ENCODE measurements around the gene AKR1D1. TPM values are rescaled to one million over a fixed set of nuclear protein-coding genes. Genes with fewer than 3 reads are reported as not detected.
A peak's percentile ranks its signal among the peaks of the same experiment; 100 is the strongest.

AKR1D1 gene
- total RNA-seq, 1 donor, result not detected

GRCh38 chr7:138154661-138155060 lies 78.4 kb downstream of the AKR1D1 start:
- Histone ChIP-seq H3K4me3 (ENCODE audit: insufficient read depth, low read length) (no peak overlapping the region), H2AFZ (ENCODE audit: low read length) (no peak overlapping the region), H3K27me3 (ENCODE audit: insufficient read depth, low read length) (no peaks in the 10 kb centered on the region), H3K4me2 (ENCODE audit: insufficient read depth, low read length) (no peak overlapping the region), H4K20me1 (ENCODE audit: insufficient read depth, low read length) (no peaks in the 10 kb centered on the region), H3K36me3 (ENCODE audit: insufficient read depth, low read length) (no peaks in the 10 kb centered on the region), H3K79me2 (ENCODE audit: insufficient read depth, low read length) (no peaks in the 10 kb centered on the region), H3K4me1 (ENCODE audit: insufficient read depth, low read length) (no peaks in the 10 kb centered on the region), H3K27ac (ENCODE audit: low read depth, low read length) (no peak overlapping the region), H3K9me3 (ENCODE audit: low read depth, low read length) (no peaks in the 10 kb centered on the region)
- no peak for TF ChIP-seq CTCF (IDR thresholded peaks at IDR 0.05; ENCODE audit: extremely low read depth, low read depth, low read length)
- DNase-seq (ENCODE audit: insufficient read length, low spot score, missing footprints), result no peak

GRCh38 chr7:138157702-138158101 lies 81.4 kb downstream of the AKR1D1 start:
- Histone ChIP-seq H2AFZ (ENCODE audit: low read length) (no peak overlapping the region), H3K27me3 (ENCODE audit: insufficient read depth, low read length) (no peaks in the 10 kb centered on the region), H3K79me2 (ENCODE audit: insufficient read depth, low read length) (no peaks in the 10 kb centered on the region), H3K27ac (ENCODE audit: low read depth, low read length) (no peak overlapping the region), H4K20me1 (ENCODE audit: insufficient read depth, low read length) (no peaks in the 10 kb centered on the region), H3K9me3 (ENCODE audit: low read depth, low read length) (no peaks in the 10 kb centered on the region), H3K4me1 (ENCODE audit: insufficient read depth, low read length) (no peaks in the 10 kb centered on the region), H3K4me3 (ENCODE audit: insufficient read depth, low read length) (no peak overlapping the region), H3K4me2 (ENCODE audit: insufficient read depth, low read length) (no peak overlapping the region), H3K36me3 (ENCODE audit: insufficient read depth, low read length) (no peaks in the 10 kb centered on the region)
- no peak for DNase-seq (ENCODE audit: insufficient read length, low spot score, missing footprints)
- no peak for TF ChIP-seq CTCF (IDR thresholded peaks at IDR 0.05; ENCODE audit: extremely low read depth, low read depth, low read length)

- no peak for TF ChIP-seq CTCF (IDR thresholded peaks at IDR 0.05; ENCODE audit: extremely low read depth, low read depth, low read length)
- no peak overlapping the region for H2AFZ ChIP-seq (ENCODE audit: low read length)
- H3K27me3 ChIP-seq (ENCODE audit: insufficient read depth, low read length), result no peaks in the 10 kb centered on the region
- no peaks in the 10 kb centered on the region for H3K79me2 ChIP-seq (ENCODE audit: insufficient read depth, low read length)
- DNase-seq (ENCODE audit: insufficient read length, low spot score, missing footprints), result no peak
- H3K4me3 ChIP-seq (ENCODE audit: insufficient read depth, low read length), result no peak overlapping the region
- H3K36me3 ChIP-seq (ENCODE audit: insufficient read depth, low read length), result no peaks in the 10 kb centered on the region
- no peaks in the 10 kb centered on the region for H4K20me1 ChIP-seq (ENCODE audit: insufficient read depth, low read length)
- no peaks in the 10 kb centered on the region for H3K9me3 ChIP-seq (ENCODE audit: low read depth, low read length)
- H3K4me1 ChIP-seq (ENCODE audit: insufficient read depth, low read length), result no peaks in the 10 kb centered on the region
- no peak overlapping the region for H3K27ac ChIP-seq (ENCODE audit: low read depth, low read length)
- H3K4me2 ChIP-seq (ENCODE audit: insufficient read depth, low read length), result no peak overlapping the region
These were observed 82.7 kb downstream of the AKR1D1 start for GRCh38 chr7:138158739-138159528.

GRCh38 chr7:138161600-138162081 lies 85.4 kb downstream of the AKR1D1 start:
- Histone ChIP-seq H3K36me3 (ENCODE audit: insufficient read depth, low read length) (no peaks in the 10 kb centered on the region), H3K4me1 (ENCODE audit: insufficient read depth, low read length) (no peaks in the 10 kb centered on the region), H3K4me3 (ENCODE audit: insufficient read depth, low read length) (no peak overlapping the region), H3K27ac (ENCODE audit: low read depth, low read length) (no peak overlapping the region), H4K20me1 (ENCODE audit: insufficient read depth, low read length) (no peaks in the 10 kb centered on the region), H2AFZ (ENCODE audit: low read length) (peak overlapping the region; percentile 76), H3K27me3 (ENCODE audit: insufficient read depth, low read length) (no peaks in the 10 kb centered on the region), H3K4me2 (ENCODE audit: insufficient read depth, low read length) (peak overlapping the region; percentile 49), H3K79me2 (ENCODE audit: insufficient read depth, low read length) (no peaks in the 10 kb centered on the region), H3K9me3 (ENCODE audit: low read depth, low read length) (peaks cover 2% of the 10 kb centered on the region)
- peak; percentile 93 for DNase-seq (ENCODE audit: insufficient read length, low spot score, missing footprints)
- TF ChIP-seq CTCF (IDR thresholded peaks at IDR 0.05; ENCODE audit: extremely low read depth, low read depth, low read length), result peak; percentile 77
